GM19351 (cell line): Measurements from ENCODE around the gene CHPF.

Experiments
- ATAC-seq: cut with Tn5 transposase; IDR thresholded peaks from one replicate; pipeline ENCODE4 v1.9.1; 2021; ENCODE audit warnings: mild to moderate bottlenecking, moderate library complexity; ENCODE audit not compliant: unreplicated experiment

CHPF gene

DNA sequence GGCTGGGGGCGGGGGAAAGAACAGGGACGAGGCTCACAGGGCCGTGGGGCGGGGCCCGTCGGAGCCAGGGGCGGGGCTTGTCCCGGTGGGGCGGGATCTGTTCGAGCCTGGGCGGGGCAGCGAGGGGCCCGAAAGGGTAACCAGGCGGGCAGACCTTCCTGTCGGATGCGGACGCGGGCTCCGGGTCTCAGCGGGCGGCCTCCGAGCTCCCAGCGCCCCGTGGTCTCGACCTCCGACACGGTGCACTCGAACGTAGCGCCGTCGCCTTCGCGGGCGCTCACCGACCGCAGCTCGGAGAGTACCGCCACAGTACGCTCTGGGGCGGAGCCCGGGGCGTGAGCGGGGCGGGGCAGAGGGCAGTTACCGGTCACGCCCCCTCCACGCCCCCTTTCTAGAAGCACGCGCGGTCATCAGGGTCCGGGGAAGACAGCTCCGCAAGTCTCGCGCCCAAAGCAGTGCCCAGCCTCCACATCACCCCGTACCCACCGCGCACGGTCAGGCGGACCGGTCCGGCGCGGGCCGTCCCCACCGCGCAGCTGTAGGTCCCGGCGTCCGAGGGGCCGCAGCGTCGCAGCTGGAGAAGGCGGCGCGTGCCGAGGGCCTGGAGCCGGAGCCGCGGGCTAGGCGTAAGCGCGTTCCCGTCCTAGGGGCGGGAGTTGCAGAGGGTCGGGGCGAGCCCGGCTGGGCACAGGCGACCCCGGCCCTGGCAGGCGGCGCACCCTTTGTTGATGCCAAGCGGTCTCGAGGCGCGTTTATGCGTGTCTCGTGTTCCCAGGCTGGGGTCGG lies 9.0 kb upstream of the CHPF start:
- ATAC-seq, result peak; percentile 86

DNA sequence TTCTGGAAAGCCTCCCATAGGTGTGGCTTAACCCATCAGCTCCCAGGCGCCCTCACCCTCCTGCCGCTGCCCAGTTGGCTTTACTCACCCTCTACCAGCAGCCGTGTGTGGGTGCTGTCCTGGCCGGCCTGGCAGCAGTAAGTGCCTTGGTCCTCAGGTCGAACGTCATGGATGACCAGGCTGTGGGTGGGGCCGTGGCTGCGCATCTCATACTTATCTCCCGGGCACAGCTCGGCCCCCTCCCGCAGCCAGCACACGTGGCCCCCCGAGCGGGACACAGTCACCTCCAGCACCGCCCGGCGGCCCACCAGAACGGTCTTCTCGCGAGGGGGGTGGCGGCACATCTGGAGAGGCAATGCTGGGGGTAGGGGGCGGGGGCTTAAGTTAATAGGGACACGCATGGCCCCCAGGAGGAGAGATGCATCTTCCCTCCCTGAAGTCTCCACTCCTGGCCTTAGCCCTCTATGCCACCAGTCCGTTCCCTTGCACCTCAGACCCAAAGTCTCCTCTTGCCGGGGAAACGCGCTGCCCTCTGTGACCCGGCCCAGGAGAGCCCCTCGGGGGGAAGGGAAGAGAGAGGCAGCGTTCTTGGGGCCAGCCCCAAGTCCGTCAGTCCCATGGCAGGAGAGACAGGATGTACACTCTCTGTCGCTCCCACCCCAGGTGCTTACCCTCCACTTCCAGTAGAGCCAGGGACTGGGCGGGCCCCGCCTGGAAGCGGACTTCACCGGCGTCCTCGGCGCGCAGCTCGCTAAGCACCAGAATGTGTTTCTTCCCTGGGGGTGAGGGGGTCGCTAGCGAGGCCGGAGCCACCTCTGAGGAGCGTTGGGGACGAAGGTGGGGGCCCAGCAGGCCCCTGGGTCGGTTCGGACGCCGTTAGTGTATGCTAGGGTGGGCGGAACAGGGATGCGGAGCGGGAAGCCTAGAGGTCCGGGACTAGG lies 8.1 kb upstream of the CHPF start:
- peak; percentile 7 for ATAC-seq

DNA sequence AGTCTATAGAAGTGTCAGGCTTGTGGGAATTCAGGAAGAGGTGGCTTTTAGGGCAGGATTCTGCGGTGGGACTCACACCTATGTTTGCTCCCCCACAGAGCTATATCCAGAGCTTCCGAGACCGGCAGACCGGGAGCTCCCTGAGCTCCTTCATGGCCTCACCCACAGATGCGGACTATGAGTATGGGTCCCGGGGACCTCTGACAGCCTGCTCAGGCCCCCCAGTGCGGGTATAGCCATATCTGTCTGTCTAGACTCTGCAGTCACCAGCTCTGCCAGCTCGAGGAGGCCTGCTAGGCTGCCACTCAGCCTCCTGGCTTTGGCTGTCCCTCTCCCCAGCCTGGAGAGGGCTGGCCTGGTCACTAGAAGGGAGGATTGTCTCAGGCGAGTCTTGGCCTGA lies 6.0 kb upstream of the CHPF start:
- no peak for ATAC-seq

DNA sequence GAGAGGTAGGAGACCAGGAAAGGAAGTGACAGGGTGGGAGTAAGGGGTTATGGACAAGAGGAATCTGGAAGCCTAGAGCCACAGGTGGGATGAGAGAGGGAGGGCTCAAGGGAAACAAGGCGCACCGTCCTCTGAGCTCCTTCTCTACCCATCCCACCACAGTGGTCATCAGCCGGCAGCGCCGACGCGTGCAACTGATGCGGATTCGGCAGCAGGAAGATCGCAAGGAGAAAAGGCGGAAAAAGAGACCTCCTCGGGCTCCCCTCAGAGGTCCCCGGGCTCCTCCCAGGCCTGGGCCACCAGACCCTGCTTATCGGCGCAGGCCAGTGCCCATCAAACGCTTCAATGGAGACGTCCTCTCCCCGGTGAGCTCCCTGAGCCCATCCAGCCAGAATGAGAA lies 5.4 kb upstream of the CHPF start:
- no peak for ATAC-seq

DNA sequence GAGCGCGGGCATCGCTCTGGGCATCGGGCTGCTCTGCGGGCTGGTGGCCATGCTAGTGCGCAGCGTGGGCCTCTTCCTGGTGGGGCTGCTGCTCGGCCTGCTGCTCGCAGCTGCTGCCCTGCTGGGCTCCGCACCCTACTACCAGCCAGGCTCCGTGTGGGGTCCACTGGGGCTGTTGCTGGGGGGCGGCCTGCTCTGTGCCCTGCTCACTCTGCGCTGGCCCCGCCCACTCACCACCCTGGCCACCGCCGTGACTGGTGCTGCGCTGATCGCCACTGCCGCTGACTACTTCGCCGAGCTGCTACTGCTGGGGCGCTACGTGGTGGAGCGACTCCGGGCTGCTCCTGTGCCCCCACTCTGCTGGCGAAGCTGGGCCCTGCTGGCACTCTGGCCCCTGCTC lies 4.0 kb upstream of the CHPF start:
- no peak for ATAC-seq

DNA sequence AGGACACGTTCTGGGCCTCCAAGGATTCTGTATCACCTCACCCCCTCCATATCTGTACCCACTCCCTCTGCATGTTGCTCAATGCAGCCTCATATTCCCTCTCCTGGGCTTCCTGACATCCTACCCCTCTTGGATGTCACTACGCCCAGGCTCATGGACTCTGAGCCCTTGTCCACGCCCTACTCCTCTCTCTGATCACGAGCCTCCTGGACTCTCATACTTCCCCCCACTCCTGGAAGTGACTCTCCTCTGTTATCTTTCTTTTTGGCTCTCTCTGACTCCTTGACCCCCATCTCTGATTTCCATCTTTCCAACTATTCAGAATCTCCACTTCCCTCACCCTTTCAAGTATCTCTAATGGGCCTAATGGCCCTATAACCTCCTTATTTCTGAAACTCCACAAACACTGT lies 2.3 kb upstream of the CHPF start:
- no peak for ATAC-seq

DNA sequence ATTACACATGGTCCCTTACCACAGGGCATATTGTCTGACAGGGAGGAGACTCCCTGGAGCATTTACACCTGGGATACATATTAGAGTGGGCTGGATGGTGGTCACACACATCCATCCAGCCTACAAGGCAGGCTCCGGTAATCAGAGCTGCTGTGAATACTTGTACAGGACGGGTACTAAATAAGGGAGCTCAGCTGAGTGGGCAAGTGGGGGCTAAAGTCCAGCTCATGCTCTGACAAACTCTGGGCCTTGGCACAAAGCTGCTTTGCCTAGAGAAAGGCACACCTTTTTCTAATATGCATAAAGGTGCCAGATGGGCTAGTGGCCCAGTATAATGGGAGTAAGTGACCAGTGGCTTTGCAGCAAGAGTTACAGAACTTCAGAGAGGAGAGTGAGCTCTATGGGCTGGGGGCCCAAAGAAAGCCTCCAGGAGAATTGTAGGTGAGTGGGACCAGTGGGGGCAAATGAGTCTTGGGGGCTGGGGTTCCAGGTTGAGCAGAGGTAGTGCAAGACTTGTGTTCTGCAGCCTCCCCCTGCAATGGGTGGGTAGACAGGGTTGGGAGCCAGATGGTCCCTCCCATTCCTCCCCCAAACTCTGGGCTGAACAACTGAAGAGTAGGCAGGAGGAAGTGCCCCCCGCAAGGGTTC lies 1.8 kb upstream of the CHPF start:
- no peak for ATAC-seq

DNA sequence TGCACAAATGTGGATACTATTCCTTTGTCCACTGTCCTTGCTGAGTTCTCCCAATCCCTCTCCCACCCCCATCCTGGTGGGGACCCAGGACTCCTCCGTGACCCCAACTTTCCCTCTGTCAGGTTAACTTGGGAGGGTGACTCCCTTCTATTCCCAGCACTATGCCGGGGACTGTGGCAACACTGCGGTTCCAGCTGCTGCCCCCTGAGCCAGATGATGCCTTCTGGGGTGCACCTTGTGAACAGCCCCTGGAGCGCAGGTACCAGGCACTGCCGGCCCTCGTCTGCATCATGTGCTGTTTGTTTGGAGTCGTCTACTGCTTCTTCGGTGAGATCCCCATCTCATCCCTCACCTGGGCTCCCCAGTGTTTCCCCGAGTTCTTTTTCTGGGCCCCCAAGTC lies 958 bp upstream of the CHPF start:
- no peak for ATAC-seq

DNA sequence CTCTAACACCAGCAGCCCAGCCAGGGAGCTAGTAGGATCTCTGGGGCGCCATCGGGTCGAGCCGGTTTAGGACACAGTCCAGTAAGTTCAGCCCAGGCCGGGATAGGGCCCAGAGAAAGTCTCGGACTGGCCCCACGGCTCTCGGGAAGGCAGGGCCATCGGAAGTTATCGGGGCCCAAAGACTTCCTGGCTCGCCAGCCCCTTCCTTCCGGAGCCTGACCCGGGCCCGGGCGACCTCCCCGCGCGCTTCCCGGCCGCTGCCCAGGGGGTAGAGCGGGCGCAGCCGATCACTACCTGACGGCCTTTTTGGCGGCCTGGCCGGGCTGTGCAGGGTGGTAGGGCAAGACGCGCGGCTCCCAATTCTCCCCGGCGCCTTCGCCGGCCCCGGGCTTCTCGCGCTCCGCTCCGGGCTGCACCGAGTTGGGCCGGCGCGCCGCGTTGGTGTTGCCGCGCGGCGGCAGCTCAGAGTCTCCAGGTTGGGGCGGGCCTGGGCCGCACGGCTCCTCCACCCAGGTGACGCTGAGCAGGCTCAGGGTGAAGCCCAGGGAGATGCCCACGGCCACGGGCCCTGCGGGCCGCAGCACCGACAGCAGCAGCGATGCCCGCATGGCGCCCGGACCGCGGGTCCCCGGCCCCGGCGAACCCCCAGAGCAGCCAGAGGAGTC lies 546 bp downstream of the CHPF start:
- peak; percentile 32 for ATAC-seq

DNA sequence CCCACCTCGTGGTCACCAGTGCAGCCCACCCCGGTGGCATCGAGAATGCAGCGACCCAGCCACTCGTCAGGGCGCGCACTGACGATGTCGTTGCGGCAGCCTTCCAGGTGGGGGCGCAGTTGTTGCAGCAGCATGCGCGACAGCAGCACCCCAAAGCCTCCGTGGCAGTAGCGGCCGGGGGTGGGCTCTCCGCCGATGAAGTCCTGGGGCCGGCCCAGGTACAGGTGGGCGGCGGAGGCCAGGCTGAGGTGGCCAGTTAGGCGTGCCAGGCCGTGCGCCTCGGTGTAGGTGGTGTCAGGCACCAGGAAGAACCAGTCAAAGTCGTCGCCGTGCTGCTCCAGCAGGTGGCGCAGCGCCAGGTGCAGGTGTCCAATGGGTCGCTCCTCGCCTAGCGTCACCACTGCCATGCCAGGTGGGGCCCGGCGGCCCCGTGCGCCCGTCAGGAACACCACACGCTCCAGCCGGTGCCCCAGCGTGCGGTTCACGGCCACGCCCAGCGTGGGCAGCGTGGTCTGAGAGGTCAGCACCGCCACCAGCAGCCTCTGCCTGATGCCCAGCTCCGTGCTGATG lies 1.9 kb downstream of the CHPF start:
- peak; percentile 57 for ATAC-seq

DNA sequence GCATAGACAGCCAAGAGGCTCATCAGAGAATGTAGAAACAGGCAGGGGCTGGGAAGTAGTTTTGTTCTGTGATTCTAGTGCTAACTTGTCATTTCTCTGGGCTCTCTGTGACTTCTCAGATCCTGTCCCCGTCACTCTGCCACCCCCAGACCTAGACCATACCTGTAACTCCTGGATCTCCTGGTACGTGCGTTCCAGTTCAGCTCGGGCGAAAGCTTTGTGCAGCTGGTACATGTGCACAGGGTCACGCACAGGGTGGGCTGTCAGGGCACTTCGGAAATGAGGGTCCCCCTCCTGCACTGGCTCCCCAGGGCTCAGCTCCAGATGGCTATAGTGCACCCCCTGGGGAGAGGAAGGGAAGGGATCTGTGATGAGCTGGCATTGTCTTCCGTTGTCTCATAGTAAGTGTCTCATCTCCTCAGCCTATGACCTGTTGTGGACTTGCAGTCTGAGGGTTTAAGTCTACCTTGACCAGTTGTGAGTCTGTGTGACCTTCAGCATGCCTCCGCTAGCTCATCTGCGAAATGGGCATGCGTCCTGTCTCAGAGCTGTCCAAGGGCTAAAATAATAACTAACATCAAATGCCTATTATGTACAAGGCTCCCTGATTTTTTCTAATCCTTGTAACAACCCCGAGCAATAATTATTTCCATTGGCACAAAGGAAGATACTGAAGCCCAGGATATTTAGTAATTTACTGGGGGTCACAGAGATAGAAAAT lies 2.7 kb downstream of the CHPF start:
- no peak for ATAC-seq

DNA sequence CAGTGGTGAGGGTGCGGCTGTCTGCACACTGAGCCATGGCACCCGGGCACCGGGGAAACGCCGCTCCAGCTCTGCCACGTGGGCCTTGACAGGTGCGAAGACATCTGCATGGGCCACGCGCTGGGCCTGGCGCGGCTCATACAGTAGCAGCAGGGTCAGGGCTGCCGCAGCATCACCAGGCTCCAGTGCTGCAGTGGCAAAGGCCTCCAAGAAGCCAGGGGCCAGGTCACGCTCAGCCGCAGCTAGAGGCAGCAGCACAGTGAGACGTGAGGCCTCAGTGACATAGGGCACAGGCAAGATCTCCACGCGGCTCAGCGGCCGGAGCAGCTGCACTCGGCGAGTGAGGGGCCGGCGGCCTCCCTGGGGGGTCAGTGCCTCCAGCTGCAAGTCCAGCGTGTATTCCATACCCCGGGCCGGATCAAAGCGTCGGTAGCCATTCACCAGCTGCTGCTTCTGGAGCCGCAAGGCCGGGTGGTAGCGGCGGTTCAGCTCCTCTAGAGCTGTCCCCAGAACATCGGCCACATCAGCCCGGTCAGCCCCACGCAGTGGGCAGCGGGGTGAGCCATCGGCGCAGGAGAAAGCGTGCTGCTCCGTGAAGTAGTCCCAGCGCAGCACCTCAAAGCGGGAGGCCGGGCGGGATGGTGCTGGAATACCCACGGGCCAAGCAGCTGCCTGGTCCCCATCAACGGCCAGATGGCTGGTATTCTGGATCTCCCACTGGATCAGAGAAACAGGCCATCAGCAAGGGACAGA lies 3.5 kb downstream of the CHPF start:
- no peak for ATAC-seq

DNA sequence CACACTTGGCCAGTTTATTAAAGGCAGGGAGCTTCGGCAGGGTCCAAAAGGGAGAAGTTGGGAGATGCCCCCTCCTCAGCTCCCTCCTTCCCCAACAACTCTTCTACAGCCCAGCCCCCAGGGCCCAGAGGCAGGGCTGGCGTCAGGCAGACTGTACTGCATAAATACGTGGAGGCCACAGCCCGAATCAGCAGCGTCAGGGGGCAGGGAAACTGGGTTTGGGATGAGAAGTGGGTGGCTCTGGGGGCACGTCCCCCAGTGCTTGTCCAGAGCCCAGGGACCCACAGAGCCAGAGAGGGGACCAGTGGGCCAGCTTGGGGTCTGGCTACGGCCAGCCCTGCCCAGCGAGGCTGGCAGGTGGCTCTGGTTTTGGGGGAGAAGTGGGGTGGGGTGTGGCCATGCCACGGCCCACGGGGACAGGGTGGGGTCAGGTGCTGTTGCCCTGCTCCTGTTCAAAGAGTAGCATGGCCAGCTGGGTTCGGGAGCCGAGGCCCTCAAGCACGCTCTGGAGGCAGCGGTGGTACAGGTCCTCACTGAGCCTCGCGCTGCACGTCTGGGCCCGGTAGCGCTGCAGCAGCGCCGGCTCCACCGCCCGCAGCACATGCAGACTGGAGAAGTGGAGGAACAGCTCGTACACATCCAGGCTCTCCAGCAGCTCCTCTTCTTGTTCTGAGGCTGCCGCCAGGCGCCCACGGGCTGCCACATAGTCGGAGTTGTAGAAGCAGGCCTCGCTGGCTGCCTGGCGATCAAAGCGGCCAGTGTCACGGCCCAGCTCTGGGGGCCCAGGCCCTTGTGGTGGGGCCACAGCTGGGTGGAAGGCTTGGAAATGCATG lies 4.4 kb downstream of the CHPF start:
- no peak for ATAC-seq

DNA sequence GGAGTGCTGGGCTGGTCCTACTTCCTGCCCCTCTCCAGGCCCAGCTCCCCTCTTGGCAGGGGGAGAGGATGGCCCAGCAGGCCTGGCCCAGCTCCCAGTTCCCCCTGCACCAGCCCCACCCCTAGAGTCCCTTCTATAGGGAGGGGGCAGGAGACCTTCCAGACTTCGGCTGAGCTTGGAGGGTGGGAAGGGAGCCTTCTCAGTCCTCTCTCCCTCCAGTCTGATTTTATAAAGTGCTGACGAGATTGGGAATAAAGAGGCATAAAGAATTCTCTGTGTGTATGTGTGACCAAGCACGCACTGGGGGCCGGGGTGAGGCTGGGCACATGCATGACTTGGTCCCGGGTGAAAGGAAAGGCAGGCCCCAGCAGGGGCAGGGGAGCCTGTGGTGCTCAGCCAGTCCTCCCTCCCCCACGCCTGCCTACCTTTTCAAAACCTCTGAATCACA lies 5.1 kb downstream of the CHPF start:
- no peak for ATAC-seq

DNA sequence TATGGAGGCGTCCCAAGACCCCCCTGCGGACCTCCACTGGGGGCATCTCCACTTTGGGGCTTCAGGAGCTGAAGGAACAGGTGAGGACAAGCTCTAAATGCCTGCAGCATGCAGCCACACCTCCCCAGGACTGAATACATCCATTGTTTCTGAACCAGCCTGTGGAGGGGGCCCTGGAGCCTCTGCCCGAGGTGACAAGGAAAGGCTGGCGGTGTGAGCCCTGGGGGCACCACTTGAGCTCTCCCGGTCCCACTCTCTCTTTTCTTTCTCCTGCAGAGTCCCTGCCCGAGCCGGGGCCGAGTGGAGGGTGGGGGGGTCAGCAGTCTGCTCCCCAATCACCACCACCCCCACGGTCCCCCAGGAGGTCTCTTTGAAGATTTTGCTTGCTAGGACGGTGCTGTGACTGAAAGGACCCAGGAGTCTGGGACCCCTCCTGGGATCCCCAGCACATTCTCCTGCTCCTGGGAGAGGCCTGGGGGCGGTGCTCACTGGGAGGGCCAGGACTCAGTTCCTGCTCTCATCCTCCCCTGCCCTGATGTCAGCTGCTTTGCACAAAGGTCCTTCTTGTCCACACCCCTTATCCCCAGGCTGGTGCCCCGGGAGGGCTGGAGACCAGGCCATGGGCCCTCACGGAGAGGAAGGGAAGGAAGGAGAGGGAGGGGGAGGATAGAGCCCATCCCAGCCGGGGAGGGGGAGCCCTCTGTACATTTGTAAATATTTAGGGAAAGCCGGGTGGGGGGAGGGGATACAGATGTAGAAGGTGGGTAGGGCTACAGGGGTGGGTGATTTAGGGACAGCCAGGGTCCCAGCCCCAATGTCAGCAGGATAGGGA lies 5.7 kb downstream of the CHPF start:
- ATAC-seq, result no peak

DNA sequence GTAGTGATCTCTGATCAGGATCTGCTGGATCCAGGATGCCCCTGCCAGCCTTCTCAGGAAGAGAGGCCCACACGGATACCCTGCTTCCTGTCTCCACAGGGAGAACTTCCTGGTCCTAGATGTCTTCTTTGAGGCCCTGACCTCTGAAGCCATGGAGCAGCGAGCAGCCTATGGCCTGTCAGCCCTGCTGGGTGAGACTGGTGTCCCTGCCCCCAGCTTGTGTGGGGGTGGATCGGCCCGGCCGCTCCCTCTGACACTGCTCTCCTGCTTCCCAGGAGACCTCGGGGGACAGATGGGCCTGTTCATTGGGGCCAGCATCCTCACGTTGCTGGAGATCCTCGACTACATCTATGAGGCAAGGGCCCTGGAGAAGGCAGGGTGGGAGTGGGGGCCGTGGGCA lies 6.6 kb downstream of the CHPF start:
- no peak for ATAC-seq

DNA sequence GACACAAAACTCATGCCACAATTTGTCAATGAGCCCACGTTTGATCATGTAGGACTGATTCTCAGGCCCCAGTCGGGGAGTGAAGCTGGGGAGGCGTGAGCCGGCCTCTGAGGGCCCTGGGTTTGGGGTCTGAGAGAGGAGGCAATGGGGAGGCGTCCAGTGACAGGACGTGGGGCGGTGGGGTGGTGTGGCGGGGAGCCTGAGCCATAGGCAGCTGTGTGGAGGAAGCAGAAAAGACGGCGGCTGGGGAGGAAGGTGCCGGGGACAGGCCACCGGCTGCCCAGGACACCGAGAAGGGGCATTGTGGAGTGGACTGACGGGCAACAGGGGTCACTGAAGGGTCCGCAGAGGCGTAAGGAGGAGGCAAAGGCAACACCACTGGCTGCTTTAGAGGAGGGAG lies 7.2 kb downstream of the CHPF start:
- no peak for ATAC-seq
